Skeletal muscle cell (primary cell): Measurements from ENCODE around the gene C16orf89.
"Not testable (repeated sequence)": the region's sequence is repeated elsewhere in the genome, so short reads cannot be mapped to it uniquely, and the experiment has no call there.

Experiments used
- DNase-seq: peaks from one replicate; pipeline ENCODE4 v3.0.0-alpha.2; 2010; ENCODE audit warnings: low read depth
- H3K4me3 ChIP-seq: 2 replicates; pipeline ENCODE4 v1.5.1; 2011; ENCODE audit warnings: low read depth, mild to moderate bottlenecking, control low read depth, low read length, moderate library complexity

Gene C16orf89, protein sequence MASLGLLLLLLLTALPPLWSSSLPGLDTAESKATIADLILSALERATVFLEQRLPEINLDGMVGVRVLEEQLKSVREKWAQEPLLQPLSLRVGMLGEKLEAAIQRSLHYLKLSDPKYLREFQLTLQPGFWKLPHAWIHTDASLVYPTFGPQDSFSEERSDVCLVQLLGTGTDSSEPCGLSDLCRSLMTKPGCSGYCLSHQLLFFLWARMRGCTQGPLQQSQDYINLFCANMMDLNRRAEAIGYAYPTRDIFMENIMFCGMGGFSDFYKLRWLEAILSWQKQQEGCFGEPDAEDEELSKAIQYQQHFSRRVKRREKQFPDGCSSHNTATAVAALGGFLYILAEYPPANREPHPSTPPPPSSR

DNA sequence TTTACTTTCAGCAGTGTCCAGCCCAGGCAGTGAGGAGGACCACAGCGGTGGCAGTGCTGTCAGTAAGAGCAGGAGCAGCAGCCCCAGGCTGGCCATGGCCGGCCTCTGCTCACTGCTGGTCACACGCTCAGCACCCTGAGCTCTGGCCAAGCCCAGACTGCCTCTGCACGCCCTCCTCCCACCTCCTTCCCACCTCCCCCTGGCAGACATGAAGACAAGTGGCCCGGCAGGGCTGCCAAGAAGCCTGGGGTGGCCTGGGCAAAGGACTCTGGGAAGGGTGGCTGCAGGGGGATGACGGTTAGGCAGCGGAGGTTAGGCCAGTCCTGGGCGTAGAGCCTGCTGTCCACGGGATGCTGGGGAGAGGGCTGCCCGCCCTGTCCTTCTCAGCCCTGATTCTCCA, at the start of gene C16orf89:
C16orf89 (minus strand) TSS at position 144 of the 400 bp plus-strand sequence; CDS start at position 96, 48 bp downstream.
- no peak within 1 kb of the TSS for H3K4me3 ChIP-seq
- DNase-seq: no peak

DNA sequence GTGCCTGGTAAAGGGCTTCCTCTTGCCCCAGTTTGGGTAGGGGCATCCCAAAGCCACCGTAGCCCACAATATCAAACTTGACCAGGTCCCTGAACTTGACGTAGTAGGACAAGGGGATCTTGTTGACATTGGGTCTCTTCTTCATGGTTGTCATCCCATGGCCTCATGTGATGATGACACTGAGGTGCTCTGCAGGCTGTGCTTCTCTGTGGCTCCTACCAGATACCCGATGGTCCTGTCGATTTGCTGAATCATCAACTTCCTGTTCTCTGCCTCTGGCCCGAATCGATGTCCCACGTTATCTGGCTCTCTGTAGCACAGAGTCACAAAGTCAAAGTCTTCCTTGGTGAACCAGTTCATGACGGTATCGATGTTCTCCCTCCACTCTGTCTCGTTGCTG, 45.2 kb upstream of the C16orf89 start:
- DNase-seq: not testable (repeated sequence)

DNA sequence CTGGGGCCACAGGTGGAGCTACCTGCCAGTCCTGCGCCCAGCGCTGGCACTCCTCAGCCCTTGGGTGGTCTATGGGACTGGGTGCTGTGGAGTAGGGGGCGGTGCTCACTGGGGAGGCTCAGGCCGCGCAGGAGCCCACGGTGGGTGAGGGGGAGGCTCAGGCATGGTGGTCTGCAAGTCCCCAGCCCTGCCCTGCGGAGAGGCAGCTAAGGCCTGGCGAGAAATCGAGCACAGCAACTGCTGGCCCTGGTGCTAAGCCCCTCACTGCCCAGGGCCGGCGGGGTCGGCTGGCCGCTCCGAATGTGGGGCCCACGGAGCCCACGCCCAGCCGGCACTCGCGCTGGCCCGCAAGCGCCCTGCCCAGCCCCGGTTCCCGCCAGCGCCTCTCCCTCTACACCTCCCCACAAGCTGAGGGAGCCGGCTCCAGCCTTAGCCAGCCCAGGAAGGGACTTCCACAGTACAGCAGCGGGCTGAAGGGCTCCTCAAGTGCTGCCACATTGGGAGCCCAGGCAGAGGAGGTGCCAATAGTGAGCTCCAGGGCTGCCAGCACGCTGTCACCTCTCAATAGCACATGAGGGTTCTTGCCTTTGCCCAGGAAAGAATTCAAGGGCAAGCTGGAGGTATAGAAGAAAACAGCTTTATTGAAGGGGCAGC, 42.9 kb upstream of the C16orf89 start:
- no peak for DNase-seq
- H3K4me3 ChIP-seq: no peak overlapping the region

More for the DNA sequence above, 45.2 kb upstream of the C16orf89 start:
- H3K4me3 ChIP-seq: not testable (repeated sequence)

DNA sequence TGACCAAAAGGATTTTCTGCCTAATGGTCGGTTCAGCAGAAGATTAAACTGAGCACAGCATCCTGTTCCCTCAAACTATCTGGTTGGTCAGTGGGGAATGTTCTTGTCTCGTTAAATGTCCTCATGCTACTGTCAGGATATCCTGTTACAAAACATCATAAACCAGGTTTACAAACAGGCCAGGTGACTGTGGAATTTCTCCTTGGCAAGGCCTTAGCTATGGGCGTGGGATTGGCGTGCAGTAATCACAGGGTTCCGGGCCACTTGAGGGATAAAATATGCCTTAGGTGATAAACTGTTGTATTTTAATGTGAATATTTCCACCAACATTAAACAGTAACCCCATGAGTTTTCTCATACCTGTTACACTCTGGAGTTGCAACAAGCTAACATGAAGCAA, 39.3 kb upstream of the C16orf89 start:
- not testable (repeated sequence) for DNase-seq, H3K4me3 ChIP-seq

DNA sequence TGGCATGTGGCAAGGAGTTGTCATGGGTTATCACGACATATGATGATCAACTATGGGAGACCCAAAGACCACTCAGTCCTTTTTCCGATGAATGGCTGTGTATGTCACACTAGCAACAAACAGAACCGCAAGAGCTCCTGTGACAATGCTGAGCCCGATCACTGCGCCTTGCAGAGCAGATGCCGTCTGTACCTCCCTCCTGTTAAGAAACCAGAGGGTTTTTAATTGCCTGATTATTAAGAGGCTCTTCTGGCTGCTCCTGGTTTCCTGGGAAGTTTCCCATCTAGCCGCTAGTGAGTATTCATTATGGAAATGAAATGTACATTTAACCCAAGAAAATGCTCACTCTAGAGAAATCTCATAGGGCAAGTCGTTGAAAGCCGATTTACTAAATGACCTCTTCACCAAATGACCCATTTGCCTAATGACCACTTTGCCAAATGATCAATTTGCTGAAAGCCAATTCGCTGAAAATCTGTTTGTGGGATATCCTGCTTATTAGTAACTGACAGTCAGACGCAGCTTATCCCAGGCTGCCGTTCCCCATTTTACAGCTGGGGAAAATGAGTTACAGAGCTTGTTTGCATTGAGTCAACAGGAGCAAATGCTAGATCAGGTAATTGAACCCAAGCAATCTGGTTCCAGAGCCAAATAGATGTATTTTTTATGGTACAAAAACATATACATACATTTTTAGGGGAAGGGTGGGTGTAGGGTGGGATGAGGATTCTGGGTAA, 37.7 kb upstream of the C16orf89 start:
- H3K4me3 ChIP-seq, DNase-seq: not testable (repeated sequence)

DNA sequence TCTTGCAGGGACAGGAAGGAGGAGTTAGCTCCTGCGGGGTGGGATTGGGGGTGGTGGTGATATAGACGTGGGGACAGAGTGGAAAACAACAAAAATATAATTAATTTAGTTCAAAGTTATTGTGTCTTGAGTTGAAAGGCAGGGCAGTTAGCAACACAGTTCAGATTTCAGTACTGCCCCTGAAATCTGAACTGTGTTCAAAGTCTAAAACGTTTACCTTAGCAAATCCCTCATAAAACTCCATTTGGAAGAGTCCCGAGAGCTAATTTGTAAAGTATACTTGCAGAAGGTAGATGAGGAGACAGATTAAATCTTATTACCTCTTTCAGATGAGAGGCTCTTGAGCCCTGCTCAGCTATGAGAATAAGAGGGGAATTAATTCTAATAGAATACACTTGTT, 33.4 kb upstream of the C16orf89 start:
- not testable (repeated sequence) for DNase-seq, H3K4me3 ChIP-seq

DNA sequence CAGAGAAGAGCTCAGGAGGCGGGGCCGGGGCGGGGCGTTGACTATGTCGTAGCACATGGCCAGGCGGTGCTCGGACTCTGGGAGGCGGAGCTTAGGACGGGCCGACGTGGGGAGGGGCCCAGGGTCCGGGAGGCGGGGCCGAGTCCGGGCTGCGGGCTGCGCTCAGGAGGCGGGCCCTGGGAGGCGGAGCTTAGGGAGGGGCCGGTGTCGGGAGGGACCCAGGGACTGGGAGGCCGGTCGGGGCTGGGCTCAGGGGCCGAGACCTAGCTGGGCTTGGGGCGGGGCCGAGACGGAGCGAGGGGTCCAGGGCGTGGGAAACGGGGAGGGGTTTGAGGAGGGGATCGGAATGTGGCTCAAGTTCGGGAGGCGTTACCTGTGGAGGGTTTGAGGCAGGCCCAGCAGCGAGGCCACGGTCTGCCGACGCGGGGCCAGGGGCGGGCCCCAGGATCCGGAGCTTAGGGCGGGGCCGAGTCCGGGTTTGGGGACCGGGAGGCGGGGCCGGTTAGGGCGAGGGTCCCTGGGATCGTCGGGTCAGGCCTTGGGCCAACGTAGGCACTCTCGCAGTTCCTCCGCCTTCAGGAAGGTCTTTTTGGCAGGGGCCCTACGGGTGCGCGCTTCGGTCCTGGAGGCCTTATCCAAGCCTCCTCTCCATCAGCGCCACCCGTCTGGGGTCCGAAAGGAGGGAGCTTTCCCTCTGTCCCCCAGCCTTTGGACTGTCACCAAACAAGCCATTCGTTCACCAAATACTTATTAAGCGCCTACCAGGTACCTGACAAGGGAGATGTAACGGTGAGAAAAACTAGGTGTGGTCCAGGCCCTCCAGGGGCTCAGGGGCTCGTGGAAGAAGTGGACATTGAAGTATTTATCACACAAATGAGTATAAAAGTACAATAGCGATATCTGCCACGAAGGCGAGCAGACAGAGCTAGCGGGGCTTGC, 32.7 kb upstream of the C16orf89 start:
- peak overlapping the region; percentile 66 for H3K4me3 ChIP-seq
- not testable (repeated sequence) for DNase-seq

DNA sequence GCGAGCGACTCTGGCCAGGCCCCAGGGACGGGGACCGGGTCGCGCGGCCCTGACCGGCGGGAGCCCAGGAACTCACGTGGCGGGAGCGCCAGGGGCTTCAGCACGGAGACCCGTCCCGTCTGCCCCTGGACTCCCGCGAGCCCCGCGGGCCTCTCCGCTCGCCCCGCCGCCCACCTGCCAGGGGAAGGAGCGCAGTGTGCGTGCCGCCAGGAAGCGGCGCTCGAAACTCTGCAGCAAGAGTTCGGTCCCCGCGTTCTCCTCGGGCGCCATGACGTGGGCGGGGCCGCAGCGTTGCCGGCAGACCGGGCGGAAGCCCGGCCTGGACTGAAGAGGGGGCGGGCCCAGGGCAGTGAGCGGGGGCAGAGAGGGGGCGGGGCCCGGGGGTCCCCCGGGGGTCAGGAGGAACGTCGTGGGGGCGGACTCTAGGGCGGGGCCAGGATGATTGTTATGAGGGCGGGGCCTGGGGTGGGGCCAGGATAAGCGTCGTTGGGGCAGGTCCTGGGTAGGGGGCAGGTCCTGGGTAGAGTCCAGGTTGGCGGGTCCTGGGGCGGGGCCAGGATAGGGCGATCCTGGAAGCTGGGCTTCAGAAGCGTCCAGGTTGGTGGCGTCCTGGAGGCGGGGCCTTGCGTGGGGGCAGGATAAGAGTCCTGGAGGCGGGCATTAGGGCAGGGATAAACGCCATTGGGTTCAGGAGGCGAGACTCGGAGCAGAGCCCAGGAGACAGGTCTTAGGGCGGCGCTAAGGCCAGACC, 31.9 kb upstream of the C16orf89 start, which contains the start of gene EEF2KMT:
EEF2KMT (minus strand) TSS at position 326 of the 751 bp plus-strand sequence; CDS start at position 270, 56 bp downstream.
- peak within 1 kb of the TSS; percentile 66 for H3K4me3 ChIP-seq
- peak; percentile 97 for DNase-seq

DNA sequence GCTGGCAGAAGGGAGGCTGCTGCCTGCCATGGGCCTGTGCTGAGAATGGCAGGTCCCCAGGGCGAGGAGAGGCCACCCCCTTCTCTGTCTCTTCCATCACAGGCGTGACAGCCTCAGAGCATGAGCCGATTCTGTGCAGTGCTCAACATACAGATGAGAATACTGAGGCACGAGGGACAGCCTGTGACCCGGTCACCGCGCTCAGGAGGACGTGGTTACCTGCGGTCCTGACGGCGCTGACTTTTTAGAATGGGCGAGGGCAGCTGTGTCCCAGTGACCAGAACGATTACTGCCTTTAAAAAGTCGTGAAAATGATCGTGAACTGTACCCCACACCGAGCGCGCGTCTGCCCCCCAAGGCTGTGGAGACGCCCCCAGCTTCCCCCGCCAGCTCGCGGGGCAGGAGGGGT, 31.3 kb upstream of the C16orf89 start:
- not testable (repeated sequence) for DNase-seq
- H3K4me3 ChIP-seq: peak overlapping the region; percentile 66

DNA sequence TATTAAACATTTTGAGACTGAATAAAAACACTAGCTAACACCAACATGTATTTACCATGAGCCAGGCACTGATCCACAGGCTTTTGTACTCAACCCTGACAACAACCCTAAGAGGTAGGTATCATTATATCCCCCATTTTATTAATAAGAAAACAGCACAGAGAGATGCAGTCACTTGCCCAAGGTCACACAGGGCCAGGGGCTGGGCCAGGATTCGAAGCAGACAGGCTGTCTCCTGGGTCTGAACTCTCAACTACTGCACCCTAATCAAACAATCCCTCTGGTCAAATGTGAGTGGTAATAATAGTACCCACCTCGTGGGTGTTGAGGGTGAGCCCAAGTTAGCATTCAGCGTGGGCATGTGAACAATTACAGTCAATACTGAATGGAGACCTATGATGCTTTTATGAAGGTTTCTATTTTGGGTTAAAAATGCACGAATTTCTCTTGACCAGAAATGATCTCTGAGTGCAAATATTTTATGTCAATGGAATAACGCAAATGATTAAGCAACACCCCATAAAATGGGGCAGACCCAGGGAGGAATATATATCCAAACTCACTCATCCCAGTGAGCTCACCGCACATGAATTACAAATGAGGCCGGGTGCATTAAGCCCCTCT, 30.8 kb upstream of the C16orf89 start:
- H3K4me3 ChIP-seq: peak overlapping the region; percentile 66
- DNase-seq: not testable (repeated sequence)

DNA sequence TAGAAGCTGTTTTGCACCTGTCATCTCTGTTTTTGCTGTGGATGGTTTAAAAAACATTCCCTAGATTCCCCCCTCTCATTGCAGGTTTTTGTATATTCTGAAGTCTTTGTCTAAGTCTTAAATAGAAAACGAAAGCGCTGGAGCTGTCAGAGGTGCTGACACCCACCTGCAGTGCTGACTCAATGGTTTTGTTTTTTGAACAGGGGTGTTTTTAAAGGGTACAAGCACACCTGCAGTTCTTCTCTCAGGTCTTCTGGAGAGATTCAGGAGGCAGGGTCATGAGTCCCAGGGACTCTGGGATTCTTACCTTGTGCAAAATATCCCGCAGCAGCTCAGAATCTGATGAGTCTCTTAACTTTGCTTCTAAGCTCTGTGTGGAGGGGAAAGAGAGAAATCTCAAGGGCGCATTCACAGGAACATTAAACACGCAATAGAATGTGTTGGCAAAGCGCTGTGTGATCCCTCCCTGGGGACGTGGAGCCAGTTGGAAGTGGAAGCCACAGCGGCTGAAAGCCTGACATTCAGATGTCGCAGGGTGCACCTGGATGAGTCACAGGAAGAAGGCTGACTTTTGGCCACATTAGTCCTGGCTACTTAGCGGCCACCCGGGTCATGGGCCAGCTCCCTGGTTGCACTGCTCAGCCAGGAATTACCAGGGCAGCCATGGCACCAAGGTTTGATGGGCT, 29.5 kb upstream of the C16orf89 start:
- not testable (repeated sequence) for H3K4me3 ChIP-seq, DNase-seq

DNA sequence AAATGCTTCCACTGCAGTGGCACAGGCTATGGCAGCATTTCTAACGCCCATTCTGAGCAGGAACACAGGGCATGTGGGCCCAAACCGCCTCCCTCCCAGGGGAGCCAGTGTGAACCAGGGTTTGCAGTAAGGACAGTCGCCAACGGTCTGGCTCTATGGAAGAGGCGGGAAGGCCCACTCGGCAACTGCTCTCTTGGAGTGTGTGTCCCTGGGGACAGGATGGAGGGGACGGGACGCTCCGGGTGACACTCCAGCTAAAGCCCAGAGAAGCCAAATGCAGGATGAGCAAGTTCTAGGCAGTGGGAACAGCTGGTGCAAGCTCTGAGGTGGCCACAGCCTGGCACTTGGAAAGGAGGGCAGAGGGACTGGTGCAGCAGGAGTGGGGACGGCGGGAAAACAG, 28.0 kb upstream of the C16orf89 start:
- H3K4me3 ChIP-seq, DNase-seq: not testable (repeated sequence)

DNA sequence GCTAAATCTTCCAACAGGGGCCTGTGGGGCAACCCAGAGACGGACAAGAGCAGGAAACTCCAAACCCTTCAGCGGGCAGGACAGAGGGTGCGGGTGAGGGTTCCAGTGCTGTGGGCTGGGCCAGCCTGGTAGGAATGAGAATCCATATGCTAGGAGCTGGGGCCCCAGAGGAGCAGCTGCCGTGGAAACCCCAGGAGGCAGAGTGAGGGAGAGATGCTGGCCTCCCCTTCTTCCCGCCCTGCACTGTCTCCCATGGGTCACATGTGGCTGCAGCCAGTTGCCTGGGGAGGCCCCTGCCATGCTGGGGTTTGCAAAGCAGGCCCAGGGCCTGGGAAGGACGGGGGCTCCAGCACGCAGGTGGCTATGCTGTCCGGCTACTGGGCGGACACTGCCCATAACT, 27.3 kb upstream of the C16orf89 start:
- not testable (repeated sequence) for DNase-seq, H3K4me3 ChIP-seq

DNA sequence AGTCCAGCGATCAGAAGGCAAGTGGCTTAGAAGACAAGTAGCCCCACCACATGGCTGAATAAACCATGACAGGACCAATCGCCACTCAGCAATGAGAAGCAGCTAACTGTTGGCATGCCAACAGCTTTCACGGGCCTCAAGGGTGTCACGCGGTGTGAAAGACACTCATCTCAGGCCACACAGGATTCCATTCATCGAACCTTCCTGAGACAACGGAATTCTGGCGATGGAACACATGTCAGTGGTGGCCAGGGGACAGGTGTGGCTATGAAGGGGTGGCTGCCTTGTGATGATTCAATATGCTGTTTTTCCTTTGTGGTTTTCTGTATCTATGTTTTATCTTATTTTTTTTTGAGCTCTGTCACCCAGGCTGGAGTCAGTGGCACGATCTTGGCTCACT, 24.8 kb upstream of the C16orf89 start:
- not testable (repeated sequence) for H3K4me3 ChIP-seq, DNase-seq

DNA sequence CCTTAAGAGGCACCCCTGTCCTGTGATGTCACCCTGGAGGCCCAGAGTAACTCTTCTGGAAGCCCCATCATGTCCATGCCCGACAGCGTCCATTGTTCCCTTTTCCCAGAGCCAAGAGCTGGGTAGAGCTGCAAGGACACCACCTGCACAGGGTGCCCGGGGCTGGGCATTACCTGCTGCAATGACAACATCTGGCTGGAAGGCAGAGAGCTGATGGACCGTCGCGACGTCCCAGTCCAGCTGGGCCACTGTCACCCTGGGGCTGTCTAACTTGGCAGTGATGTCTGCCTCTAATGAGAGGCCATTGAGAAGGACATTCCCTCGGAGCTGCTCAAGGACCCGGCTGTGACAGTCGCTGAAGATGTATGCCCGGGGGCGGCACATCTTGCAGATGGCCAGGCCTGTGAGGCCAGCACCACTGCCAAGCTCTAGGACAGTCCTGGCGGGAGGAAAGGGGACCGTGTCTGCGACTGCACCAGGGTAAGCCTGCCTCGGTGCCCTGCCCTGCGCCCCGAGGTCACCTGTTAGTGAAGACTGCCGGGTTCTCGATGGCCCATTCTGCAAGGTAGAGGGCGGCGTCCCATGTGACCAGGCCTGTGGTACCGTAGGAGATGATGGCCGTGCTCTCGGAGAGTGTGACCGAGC, 24.3 kb upstream of the C16orf89 start:
- H3K4me3 ChIP-seq, DNase-seq: not testable (repeated sequence)

DNA sequence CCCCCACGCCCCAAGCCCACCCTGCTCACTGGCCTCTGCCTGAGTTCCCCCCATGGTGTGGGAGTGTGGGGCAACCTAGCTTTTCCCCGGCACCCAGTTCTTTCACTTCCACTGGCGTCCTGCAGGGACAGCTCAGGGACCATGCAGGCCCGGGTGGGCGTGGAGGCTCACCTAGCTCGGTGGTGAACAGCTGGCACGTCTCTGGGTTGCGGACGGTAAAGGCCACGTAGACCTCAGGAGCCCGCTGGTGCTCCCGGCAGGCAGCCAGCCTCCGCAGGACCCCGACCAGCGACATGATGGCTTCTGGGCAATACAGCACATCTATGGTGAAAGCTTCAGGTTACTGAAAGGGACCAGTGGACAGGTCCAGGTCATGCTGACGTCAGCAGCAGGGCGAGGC, 23.2 kb upstream of the C16orf89 start:
- DNase-seq, H3K4me3 ChIP-seq: not testable (repeated sequence)
